ENCODE data around the gene POLG2. TPM values are rescaled to one million over a fixed set of nuclear protein-coding genes. Genes with fewer than 3 reads are reported as not detected.
A peak's percentile ranks its signal among the peaks of the same experiment; 100 is the strongest.

Gene POLG2
- total RNA-seq, 1 donor: 12.5 TPM

DNA sequence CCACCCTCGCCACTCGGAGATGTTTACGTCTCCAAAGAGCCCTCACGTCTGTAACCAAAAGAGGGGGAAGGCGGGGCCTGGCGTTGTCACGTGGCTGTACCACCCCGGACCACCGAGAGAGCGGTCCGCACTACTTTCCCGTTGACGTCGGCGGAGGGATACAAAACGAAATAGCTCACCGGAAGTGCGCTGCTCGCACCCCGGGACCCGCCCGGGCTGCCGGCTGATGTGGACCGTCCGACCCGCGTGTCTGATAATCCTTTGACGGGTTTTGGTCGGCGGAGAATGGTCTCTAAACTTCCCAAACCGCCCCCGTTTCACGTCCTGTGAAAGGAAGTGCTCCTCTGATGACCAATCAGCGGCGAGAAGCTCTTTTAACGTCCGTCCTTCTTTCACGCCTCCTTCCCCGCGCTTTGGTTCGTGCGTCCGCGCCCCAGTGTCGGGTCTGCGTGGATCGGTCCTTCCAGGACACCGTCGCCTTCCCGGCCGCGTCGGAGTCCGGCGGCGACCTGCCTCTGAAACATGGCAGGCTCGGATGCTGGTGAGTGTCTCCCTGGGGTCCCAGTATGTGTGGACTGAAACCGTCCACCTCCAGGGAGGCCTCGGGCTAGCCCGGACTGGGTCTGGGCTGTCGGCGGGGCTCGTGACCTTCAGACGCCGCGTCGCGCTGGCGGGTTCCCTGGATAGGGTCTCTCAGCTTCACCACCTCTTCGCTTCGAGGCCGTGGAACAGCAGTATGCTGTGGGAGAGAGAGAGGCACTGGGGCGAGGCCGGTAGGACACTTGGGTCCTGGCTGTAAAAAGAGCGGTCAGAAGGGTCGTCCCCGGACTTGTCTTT is 9.9 kb upstream of the POLG2 start, which contains the start of gene CEP95:
Gene CEP95 (plus strand): TSS at position 402 of the 837 bp plus-strand sequence. CDS start 121 bp downstream, at position 523.
- TF ChIP-seq, protein P1, sequence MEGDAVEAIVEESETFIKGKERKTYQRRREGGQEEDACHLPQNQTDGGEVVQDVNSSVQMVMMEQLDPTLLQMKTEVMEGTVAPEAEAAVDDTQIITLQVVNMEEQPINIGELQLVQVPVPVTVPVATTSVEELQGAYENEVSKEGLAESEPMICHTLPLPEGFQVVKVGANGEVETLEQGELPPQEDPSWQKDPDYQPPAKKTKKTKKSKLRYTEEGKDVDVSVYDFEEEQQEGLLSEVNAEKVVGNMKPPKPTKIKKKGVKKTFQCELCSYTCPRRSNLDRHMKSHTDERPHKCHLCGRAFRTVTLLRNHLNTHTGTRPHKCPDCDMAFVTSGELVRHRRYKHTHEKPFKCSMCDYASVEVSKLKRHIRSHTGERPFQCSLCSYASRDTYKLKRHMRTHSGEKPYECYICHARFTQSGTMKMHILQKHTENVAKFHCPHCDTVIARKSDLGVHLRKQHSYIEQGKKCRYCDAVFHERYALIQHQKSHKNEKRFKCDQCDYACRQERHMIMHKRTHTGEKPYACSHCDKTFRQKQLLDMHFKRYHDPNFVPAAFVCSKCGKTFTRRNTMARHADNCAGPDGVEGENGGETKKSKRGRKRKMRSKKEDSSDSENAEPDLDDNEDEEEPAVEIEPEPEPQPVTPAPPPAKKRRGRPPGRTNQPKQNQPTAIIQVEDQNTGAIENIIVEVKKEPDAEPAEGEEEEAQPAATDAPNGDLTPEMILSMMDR (IDR thresholded peaks at IDR 0.05; ENCODE audit: insufficient read depth, low read depth, low read length): no peak
- H3K4me3 ChIP-seq (ENCODE audit: low read depth, low read length): peak within 1 kb of the TSS; percentile 99
- DNase-seq (ENCODE audit: low read depth): peak; percentile 99

DNA sequence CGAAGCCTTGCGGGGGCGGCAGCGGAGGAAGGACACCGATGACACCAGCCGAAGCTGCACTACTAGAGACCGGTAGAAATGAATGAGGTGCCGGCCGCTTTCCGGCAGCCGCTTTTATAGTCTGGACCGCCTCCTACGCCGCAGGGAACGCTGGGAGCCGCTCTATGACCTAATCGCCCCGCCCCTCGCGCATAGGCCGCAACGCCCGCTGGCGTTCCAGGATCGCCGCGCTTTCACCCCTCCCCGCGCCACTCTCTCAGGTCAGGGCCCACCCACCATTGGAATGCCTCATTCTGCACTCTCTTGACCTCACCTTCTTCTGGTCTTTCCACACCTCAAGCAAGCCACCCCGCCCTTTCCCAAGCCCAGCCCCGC is 9.3 kb upstream of the POLG2 start, which contains the start of gene DDX5:
Gene DDX5 (minus strand): TSS at position 89 of the 375 bp plus-strand sequence. CDS start 170 bp downstream, outside the sequence.
- DNase-seq (ENCODE audit: low read depth): no peak
- TF ChIP-seq, protein P1 (IDR thresholded peaks at IDR 0.05; ENCODE audit: insufficient read depth, low read depth, low read length): no peak
- peak within 1 kb of the TSS; percentile 99 for H3K4me3 ChIP-seq (ENCODE audit: low read depth, low read length)

DNA sequence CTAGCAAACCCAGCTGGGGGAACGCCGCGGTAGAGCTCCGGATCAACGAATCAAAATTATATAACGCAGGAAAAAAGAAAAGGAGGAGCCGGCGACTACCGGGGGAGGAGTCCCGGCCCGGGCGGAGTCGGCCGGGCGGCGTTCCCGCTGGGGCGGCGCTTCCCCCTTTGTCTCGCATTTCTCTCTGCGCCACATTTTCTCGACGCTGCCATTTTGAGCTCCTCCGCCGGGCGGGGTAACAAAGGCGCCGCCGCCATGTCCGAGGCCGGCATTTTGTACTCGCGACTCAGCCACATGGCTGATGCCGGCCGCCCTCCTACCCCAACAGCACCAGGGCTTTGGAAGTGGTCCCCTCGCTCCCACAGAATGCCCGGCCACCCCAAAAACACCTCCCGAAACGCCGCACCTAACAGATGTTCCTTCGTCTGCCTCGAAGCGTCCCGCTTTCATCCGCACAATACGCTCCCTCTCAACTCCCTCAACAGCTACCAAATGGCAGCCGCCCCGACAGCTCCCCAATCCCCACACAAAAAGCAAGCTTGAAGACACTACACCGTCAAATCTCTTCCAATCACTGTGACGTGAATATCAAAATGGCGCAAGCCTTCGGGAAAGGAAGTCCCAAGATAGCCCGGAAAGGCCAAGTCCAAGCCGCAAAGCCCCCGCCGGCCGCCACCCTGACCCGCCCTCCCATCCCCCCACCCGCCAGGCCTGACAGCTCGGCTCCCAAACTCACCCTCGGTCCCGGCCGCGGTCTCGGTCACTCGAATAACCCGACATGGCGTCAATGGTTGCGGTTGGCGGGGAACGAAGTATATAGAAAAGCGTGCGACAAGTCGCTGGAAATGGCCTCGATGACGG is 8.7 kb upstream of the POLG2 start:
- TF ChIP-seq, protein P1 (IDR thresholded peaks at IDR 0.05; ENCODE audit: insufficient read depth, low read depth, low read length): no peak
- peak; percentile 89 for DNase-seq (ENCODE audit: low read depth)
- peak overlapping the region; percentile 99 for H3K4me3 ChIP-seq (ENCODE audit: low read depth, low read length)

DNA sequence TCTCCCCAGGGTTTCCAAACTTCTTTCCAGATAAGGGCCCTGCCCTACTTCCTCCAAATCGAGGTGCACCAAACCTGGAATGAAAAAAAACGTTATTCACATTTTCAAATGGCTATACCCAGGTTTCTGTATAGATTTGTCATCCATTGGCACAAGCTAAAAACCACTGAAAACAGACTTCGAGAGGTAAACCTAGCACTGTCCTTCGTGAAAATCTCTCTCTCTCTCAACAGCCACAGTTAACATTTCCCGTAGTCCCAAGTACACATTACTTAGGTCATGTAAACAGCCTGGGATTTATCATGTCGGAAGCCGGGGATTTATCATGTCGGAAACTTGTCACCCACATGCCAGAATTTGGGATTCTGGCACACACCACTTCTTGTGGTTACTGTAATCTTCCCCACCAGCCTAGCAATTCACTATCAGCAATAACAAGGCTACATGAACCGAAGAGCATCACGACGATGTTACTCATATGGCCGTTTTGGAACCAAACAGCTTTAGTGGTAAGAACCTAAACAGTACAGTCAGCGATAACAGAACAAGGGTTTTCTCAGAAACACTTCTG is 8.0 kb upstream of the POLG2 start:
- TF ChIP-seq, protein P1 (IDR thresholded peaks at IDR 0.05; ENCODE audit: insufficient read depth, low read depth, low read length): no peak
- DNase-seq (ENCODE audit: low read depth): peak; percentile 91
- peak overlapping the region; percentile 99 for H3K4me3 ChIP-seq (ENCODE audit: low read depth, low read length)

DNA sequence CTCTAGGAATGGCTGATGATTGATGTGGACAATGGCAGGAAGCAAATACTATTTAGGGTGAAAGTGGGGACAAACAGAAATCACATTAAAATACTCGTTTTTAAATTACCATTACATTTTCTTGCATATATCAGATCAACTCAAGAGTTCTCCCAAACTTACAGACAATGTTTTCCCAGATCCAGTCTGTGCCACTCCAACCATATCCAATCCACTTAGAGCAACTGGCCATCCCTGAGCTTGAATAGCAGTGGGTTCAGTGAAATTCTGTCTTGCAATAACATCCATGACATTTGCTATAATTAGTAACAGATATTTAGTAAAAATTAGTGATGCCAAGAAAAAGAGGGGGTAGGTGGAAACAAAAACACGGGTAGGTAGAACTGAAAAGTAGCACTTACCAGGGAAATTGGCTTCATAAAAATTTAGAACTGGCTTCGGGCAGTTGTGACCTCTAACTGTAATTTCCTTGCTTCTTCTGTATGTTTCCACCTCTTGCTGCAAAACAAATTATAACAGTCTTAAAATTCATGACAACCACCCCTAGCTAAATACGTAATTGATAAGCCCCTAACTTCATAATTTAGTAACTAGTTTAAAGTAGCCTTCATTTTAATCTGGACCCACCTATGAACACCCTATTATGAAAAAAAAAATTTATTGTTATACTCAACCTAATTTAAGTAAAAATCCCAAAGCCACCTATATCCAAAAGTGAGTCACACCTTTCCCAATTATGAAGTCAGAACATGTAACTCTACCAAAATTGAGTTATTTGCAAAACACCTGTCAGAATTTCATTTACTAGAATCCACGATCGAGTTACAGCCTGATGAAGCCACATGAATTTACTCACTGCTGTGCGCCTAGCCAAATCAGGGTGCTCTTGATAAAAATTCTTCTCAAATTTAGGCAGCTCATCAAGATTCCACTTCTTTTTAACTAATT is 7.2 kb upstream of the POLG2 start:
- TF ChIP-seq, protein P1 (IDR thresholded peaks at IDR 0.05; ENCODE audit: insufficient read depth, low read depth, low read length): no peak

More for the DNA sequence above, 7.2 kb upstream of the POLG2 start:
- peak overlapping the region; percentile 99 for H3K4me3 ChIP-seq (ENCODE audit: low read depth, low read length)
- peak; percentile 17 for DNase-seq (ENCODE audit: low read depth)
